GM21381 (cell line): ENCODE results near the gene TMEM184A.
"Not testable (repeated sequence)": the region's sequence is repeated elsewhere in the genome, so short reads cannot be mapped to it uniquely, and the experiment has no call there.

ENCODE experiments used
- ATAC-seq: cut with Tn5 transposase; IDR thresholded peaks from one replicate; pipeline ENCODE4 v1.9.1; 2021; ENCODE audit warnings: mild to moderate bottlenecking, moderate library complexity; ENCODE audit not compliant: unreplicated experiment

Gene TMEM184A

GRCh38 chr7:1590887-1591286 is 34.9 kb upstream of the TMEM184A start:
- ATAC-seq = no peak

GRCh38 chr7:1590476-1590875 is 34.5 kb upstream of the TMEM184A start:
- ATAC-seq = no peak

GRCh38 chr7:1588978-1589377 is 33.0 kb upstream of the TMEM184A start:
- no peak for ATAC-seq

- no peak for ATAC-seq
Observed at GRCh38 chr7:1587738-1588137, 31.7 kb upstream of the TMEM184A start.

- no peak for ATAC-seq
Observed at GRCh38 chr7:1586827-1587705, 31.1 kb upstream of the TMEM184A start.

GRCh38 chr7:1586126-1586826 is 30.3 kb upstream of the TMEM184A start:
- no peak for ATAC-seq

- ATAC-seq = no peak
Observed at GRCh38 chr7:1585142-1585981, 29.4 kb upstream of the TMEM184A start.

- no peak for ATAC-seq
Observed at GRCh38 chr7:1584700-1585099, 28.7 kb upstream of the TMEM184A start.

- ATAC-seq = not testable (repeated sequence)
Observed at GRCh38 chr7:1583241-1583930, 27.4 kb upstream of the TMEM184A start.

- no peak for ATAC-seq
Observed at GRCh38 chr7:1580422-1581030, 24.5 kb upstream of the TMEM184A start.

GRCh38 chr7:1579481-1580421 is 23.7 kb upstream of the TMEM184A start:
- peak; percentile 55 for ATAC-seq

- ATAC-seq = no peak
Observed at GRCh38 chr7:1578513-1578912, 22.5 kb upstream of the TMEM184A start.

- no peak for ATAC-seq
Observed at GRCh38 chr7:1576521-1577253, 20.7 kb upstream of the TMEM184A start.

- ATAC-seq = no peak
Observed at GRCh38 chr7:1575809-1576208, 19.8 kb upstream of the TMEM184A start.

- no peak for ATAC-seq
Observed at GRCh38 chr7:1572111-1572822, 16.3 kb upstream of the TMEM184A start.

- peak; percentile 93 for ATAC-seq
Observed at GRCh38 chr7:1569833-1570632, 14.0 kb upstream of the TMEM184A start, which contains the start of gene PSMG3. Gene PSMG3 (minus strand): TSS chr7:1570032. CDS start chr7:1569339, 693 bp downstream.

GRCh38 chr7:1569440-1569832 is 13.4 kb upstream of the TMEM184A start:
- ATAC-seq = no peak
